Neural progenitor cell (in vitro differentiated cells): Measurements from ENCODE around the gene PEPD. TPM values are rescaled to one million over a fixed set of nuclear protein-coding genes. Genes with fewer than 3 reads are reported as not detected.

Experiments
- DNase-seq: peaks from one replicate; pipeline ENCODE4 v3.0.0-alpha.2; 2016; ENCODE audit warnings: low spot score
- H2AFZ ChIP-seq: fragments of 200-600 bp; sonication (generic); replicated peaks from 2 replicates; pipeline ENCODE4 v1.6.1; 2016; ENCODE audit warnings: antibody characterized with exemption
- H3F3A ChIP-seq: fragments of 200-600 bp; sonication (generic); 2 replicates; pipeline ENCODE4 v1.6.1; 2016; ENCODE audit warnings: antibody characterized with exemption, low read depth
- H3K27ac ChIP-seq: fragments of 200-600 bp; sonication (generic); 2 replicates; pipeline ENCODE4 v1.5.1; 2016; ENCODE audit warnings: mild to moderate bottlenecking
- H3K27me3 ChIP-seq: fragments of 200-600 bp; sonication (generic); 2 replicates; pipeline ENCODE4 v1.6.1; 2016; ENCODE audit warnings: mild to moderate bottlenecking, moderate library complexity
- H3K36me3 ChIP-seq: fragments of 200-600 bp; sonication (generic); 2 replicates; pipeline ENCODE4 v1.5.1; 2016
- H3K4me1 ChIP-seq: fragments of 200-600 bp; sonication (generic); 2 replicates; pipeline ENCODE4 v1.6.1; 2016; ENCODE audit warnings: mixed run types
- H3K4me2 ChIP-seq: fragments of 200-600 bp; sonication (generic); 2 replicates; pipeline ENCODE4 v1.6.1; 2016
- H3K4me3 ChIP-seq: fragments of 200-600 bp; sonication (generic); 2 replicates; pipeline ENCODE4 v1.5.1; 2016
- H3K79me2 ChIP-seq: fragments of 200-600 bp; sonication (generic); 2 replicates; pipeline ENCODE4 v1.6.1; 2016; ENCODE audit warnings: low read depth
- H3K9ac ChIP-seq: fragments of 200-600 bp; sonication (generic); 2 replicates; pipeline ENCODE4 v1.6.1; 2016
- H3K9me3 ChIP-seq: fragments of 200-600 bp; sonication (generic); 2 replicates; pipeline ENCODE4 v1.5.1; 2016; ENCODE audit warnings: low read depth
- H4K20me1 ChIP-seq: fragments of 200-600 bp; sonication (generic); 2 replicates; pipeline ENCODE4 v1.6.1; 2016; ENCODE audit warnings: low read depth
- H3K27ac Mint-ChIP-seq: 3 replicates; pipeline ENCODE4 v1.8.0; 2021; ENCODE audit warnings: mixed read lengths
- H3K27me3 Mint-ChIP-seq: 2 replicates; pipeline ENCODE4 v1.8.0; 2022; ENCODE audit warnings: low read depth, mild to moderate bottlenecking, inconsistent platforms, moderate library complexity, mixed read lengths; ENCODE audit not compliant: insufficient read depth
- H3K36me3 Mint-ChIP-seq: 3 replicates; pipeline ENCODE4 v1.8.0; 2021; ENCODE audit warnings: mixed read lengths
- H3K4me1 Mint-ChIP-seq: 3 replicates; pipeline ENCODE4 v1.8.0; 2021; ENCODE audit warnings: mixed read lengths
- H3K4me3 Mint-ChIP-seq: 3 replicates; pipeline ENCODE4 v1.8.0; 2021; ENCODE audit warnings: mild to moderate bottlenecking, moderate library complexity, mixed read lengths
- H3K9me3 Mint-ChIP-seq: 3 replicates; pipeline ENCODE4 v1.8.0; 2020; ENCODE audit warnings: mixed read lengths
- CTCF ChIP-seq: fragments of 200-600 bp; sonication (generic); IDR thresholded peaks from 2 replicates; pipeline ENCODE4 v1.5.1; 2017; ENCODE audit warnings: antibody characterized with exemption, mild to moderate bottlenecking
- EZH2 ChIP-seq: fragments of 200-600 bp; sonication (generic); IDR thresholded peaks from 2 replicates; pipeline ENCODE4 v1.6.1; 2017; ENCODE audit warnings: antibody characterized with exemption, mild to moderate bottlenecking, moderate library complexity
- EZH2phosphoT487 ChIP-seq: fragments of 200-600 bp; sonication (generic); IDR thresholded peaks from 2 replicates; pipeline ENCODE4 v1.6.1; 2017; ENCODE audit warnings: antibody characterized with exemption
- total RNA-seq: library from RNA; depleted of rRNA; stranded (reverse); fragments of >200 nt; gene quantifications from 2 replicates; pipeline ENCODE4 v1.2.3, GENCODE V29; 2015; ENCODE audit warnings: low replicate concordance

Gene PEPD
- total RNA-seq, 1 donor from 2014 or later = 47.0 TPM

GRCh38 chr19:33442706-33443105, 78.9 kb downstream of the PEPD start:
- Histone ChIP-seq H4K20me1 (no peaks in the 10 kb centered on the region), H3K27me3 (no peaks in the 10 kb centered on the region), H3K9ac (no peak overlapping the region), H3K27ac (no peak overlapping the region), H3K36me3 (no peaks in the 10 kb centered on the region), H3K4me2 (no peak overlapping the region), H3K4me1 (peaks cover 4% of the 10 kb centered on the region), H2AFZ (no peak overlapping the region), H3K79me2 (no peaks in the 10 kb centered on the region), H3K9me3 (no peaks in the 10 kb centered on the region), H3F3A (no peaks in the 10 kb centered on the region), H3K4me3 (no peak overlapping the region)
- H3K4me3 Mint-ChIP-seq = no peak overlapping the region
- peaks cover 2% of the 10 kb centered on the region for H3K27me3 Mint-ChIP-seq
- H3K27ac Mint-ChIP-seq = no peak overlapping the region
- no peaks in the 10 kb centered on the region for H3K36me3 Mint-ChIP-seq
- H3K9me3 Mint-ChIP-seq = no peaks in the 10 kb centered on the region
- no peak for TF ChIP-seq CTCF
- TF ChIP-seq EZH2phosphoT487 = no peak
- TF ChIP-seq EZH2 = no peak
- no peak for DNase-seq
- no peaks in the 10 kb centered on the region for H3K4me1 Mint-ChIP-seq

DNA sequence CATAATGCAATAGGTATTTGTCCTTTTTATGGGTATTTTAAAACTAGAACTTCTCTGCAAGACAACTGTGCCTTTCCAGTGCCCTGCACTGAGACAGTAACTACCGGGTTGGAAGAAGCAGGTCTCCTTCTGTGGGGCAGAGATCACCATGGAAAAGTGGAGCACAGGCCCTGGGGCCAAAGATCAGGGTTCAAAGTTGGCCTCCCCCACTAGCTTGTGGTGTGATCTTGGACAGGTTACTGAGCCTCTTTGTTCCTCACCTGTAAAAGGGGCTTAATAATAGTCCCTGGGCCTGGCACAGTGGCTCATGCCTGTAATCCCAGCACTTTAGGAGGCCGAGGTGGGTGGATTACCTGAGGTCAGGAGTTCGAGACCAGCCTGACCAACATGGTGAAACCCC, 79.8 kb downstream of the PEPD start:
- H3K27me3 Mint-ChIP-seq = peaks cover 2% of the 10 kb centered on the region
- TF ChIP-seq EZH2phosphoT487 (no peak), EZH2 (no peak), CTCF (no peak)

DNA sequence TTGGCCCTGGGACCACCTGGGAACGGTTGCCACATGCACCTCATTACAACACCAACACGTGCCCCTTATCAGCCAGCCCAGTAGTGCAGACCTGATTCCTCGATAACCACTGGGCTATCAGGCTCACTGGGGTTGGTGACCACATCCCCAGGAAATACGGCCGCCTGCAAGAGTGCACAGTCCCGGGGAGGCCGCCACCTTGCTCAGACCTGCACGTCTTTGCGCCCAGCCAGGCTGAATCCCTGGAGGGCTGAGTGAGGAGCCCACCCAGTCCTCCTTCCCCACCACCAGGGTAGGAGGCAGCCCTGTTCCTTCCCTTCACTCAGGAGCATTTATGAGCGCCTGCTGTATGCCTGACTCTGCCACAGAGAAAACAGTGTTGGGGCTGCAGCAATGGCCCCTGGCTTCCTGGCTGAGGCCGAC, 80.3 kb downstream of the PEPD start:
- Mint-ChIP-seq H3K4me3 (no peak overlapping the region), H3K27ac (no peak overlapping the region), H3K36me3 (no peaks in the 10 kb centered on the region), H3K4me1 (no peaks in the 10 kb centered on the region), H3K27me3 (peaks cover 2% of the 10 kb centered on the region), H3K9me3 (no peaks in the 10 kb centered on the region)
- no peak for DNase-seq
- Histone ChIP-seq H3K4me2 (no peak overlapping the region), H3K9ac (no peak overlapping the region), H3K27me3 (no peaks in the 10 kb centered on the region), H2AFZ (no peak overlapping the region), H3K4me3 (no peak overlapping the region), H3K27ac (no peak overlapping the region), H3F3A (no peaks in the 10 kb centered on the region), H3K4me1 (peaks cover 7% of the 10 kb centered on the region), H3K36me3 (no peaks in the 10 kb centered on the region), H3K9me3 (no peaks in the 10 kb centered on the region), H3K79me2 (no peaks in the 10 kb centered on the region), H4K20me1 (no peaks in the 10 kb centered on the region)
- TF ChIP-seq EZH2 = no peak
- no peak for TF ChIP-seq CTCF

More for the DNA sequence above, 79.8 kb downstream of the PEPD start:
- no peaks in the 10 kb centered on the region for H3K27me3 ChIP-seq
- H3F3A ChIP-seq = no peaks in the 10 kb centered on the region
- no peaks in the 10 kb centered on the region for H3K36me3 ChIP-seq
- no peaks in the 10 kb centered on the region for H3K4me1 Mint-ChIP-seq
- H3K4me2 ChIP-seq = no peak overlapping the region
- H3K27ac ChIP-seq = no peak overlapping the region
- no peak overlapping the region for H3K4me3 Mint-ChIP-seq
- peaks cover 7% of the 10 kb centered on the region for H3K4me1 ChIP-seq
- H4K20me1 ChIP-seq = no peaks in the 10 kb centered on the region
- no peaks in the 10 kb centered on the region for H3K79me2 ChIP-seq
- no peaks in the 10 kb centered on the region for H3K9me3 Mint-ChIP-seq
- H3K9ac ChIP-seq = no peak overlapping the region
- no peak overlapping the region for H3K27ac Mint-ChIP-seq
- no peak overlapping the region for H3K4me3 ChIP-seq
- no peaks in the 10 kb centered on the region for H3K9me3 ChIP-seq
- H3K36me3 Mint-ChIP-seq = no peaks in the 10 kb centered on the region
- DNase-seq = no peak
- H2AFZ ChIP-seq = no peak overlapping the region

- H3K27me3 Mint-ChIP-seq = peaks cover 2% of the 10 kb centered on the region
- no peaks in the 10 kb centered on the region for H4K20me1 ChIP-seq
- H3K4me3 ChIP-seq = no peak overlapping the region
- H3K79me2 ChIP-seq = no peaks in the 10 kb centered on the region
- H3F3A ChIP-seq = no peaks in the 10 kb centered on the region
- no peak overlapping the region for H3K4me3 Mint-ChIP-seq
- TF ChIP-seq EZH2phosphoT487 = no peak
- TF ChIP-seq EZH2 = no peak
- TF ChIP-seq CTCF = no peak
- H3K27ac ChIP-seq = no peak overlapping the region
- no peaks in the 10 kb centered on the region for H3K36me3 ChIP-seq
- no peaks in the 10 kb centered on the region for H3K36me3 Mint-ChIP-seq
- DNase-seq = no peak
- no peaks in the 10 kb centered on the region for H3K4me1 Mint-ChIP-seq
- H3K27me3 ChIP-seq = no peaks in the 10 kb centered on the region
- no peak overlapping the region for H3K9ac ChIP-seq
- H3K4me1 ChIP-seq = peaks cover 7% of the 10 kb centered on the region
- no peak overlapping the region for H3K4me2 ChIP-seq
- H2AFZ ChIP-seq = no peak overlapping the region
- no peak overlapping the region for H3K27ac Mint-ChIP-seq
- no peaks in the 10 kb centered on the region for H3K9me3 ChIP-seq
- no peaks in the 10 kb centered on the region for H3K9me3 Mint-ChIP-seq
Observed at GRCh38 chr19:33440682-33441081, 80.9 kb downstream of the PEPD start.
